Neural cell (in vitro differentiated cells): Measurements from ENCODE around the gene SQOR. TPM values are rescaled to one million over a fixed set of nuclear protein-coding genes. Genes with fewer than 3 reads are reported as not detected.

Experiments used
- H2AFZ ChIP-seq: fragments of 200-600, 300-800 bp; sonication (generic), shearing (Covaris generic); 2 replicates; pipeline ENCODE4 v1.6.0; 2014; ENCODE audit warnings: low read depth, mild to moderate bottlenecking, antibody characterized with exemption, low read length, moderate library complexity
- H3F3A ChIP-seq: fragments of 200-600 bp; shearing (Covaris generic); 2 replicates; pipeline ENCODE4 v1.6.1; 2016; ENCODE audit warnings: mild to moderate bottlenecking, moderate library complexity, mixed read lengths, antibody characterized with exemption, low read length; ENCODE audit not compliant: insufficient read depth, poor library complexity, severe bottlenecking
- H3K27ac ChIP-seq: fragments of 200-600, 300-800 bp; sonication (generic), shearing (Covaris generic); 2 replicates; pipeline ENCODE4 v1.5.1; 2014; ENCODE audit warnings: mild to moderate bottlenecking, low read length, moderate library complexity
- H3K27me3 ChIP-seq: fragments of 300-800, 200-600 bp; sonication (generic), shearing (Covaris generic); 2 replicates; pipeline ENCODE4 v1.6.0; 2014; ENCODE audit warnings: mild to moderate bottlenecking, low read depth, low read length, moderate library complexity; ENCODE audit not compliant: insufficient read depth
- H3K36me3 ChIP-seq: fragments of 300-800, 200-600 bp; sonication (generic), shearing (Covaris generic); 2 replicates; pipeline ENCODE4 v1.5.1; 2014; ENCODE audit warnings: mild to moderate bottlenecking, antibody characterized with exemption, low read length, moderate library complexity; ENCODE audit not compliant: insufficient read depth
- H3K4me2 ChIP-seq: fragments of 300-800, 200-600 bp; sonication (generic), shearing (Covaris generic); 2 replicates; pipeline ENCODE4 v1.6.0; 2014; ENCODE audit warnings: mild to moderate bottlenecking, low read length
- H3K4me3 ChIP-seq: fragments of 300-800, 200-600 bp; sonication (generic), shearing (Covaris generic); 2 replicates; pipeline ENCODE4 v1.5.1; 2014; ENCODE audit warnings: mild to moderate bottlenecking, low read length, moderate library complexity
- H3K79me2 ChIP-seq: fragments of 200-600 bp; shearing (Covaris generic); replicated peaks from 2 replicates; pipeline ENCODE4 v1.6.0; 2014; ENCODE audit warnings: mild to moderate bottlenecking, low read length, moderate library complexity; ENCODE audit not compliant: insufficient read depth
- H3K9ac ChIP-seq: fragments of 300-800, 200-600 bp; sonication (generic), shearing (Covaris generic); 2 replicates; pipeline ENCODE4 v1.6.1; 2016; ENCODE audit warnings: mild to moderate bottlenecking, low read length, mixed read lengths
- H3K9me2 ChIP-seq: fragments of 200-600 bp; shearing (Covaris generic); 2 replicates; pipeline ENCODE4 v1.6.1; 2016; ENCODE audit warnings: mild to moderate bottlenecking, low read length, mixed read lengths; ENCODE audit not compliant: insufficient read depth
- H3K9me3 ChIP-seq: fragments of 200-600, 300-800 bp; sonication (generic), shearing (Covaris generic); 2 replicates; pipeline ENCODE4 v1.6.1; 2016; ENCODE audit warnings: mild to moderate bottlenecking, mixed run types, low read length, moderate library complexity, mixed read lengths
- H4K20me1 ChIP-seq: fragments of 200-600 bp; shearing (Covaris generic); 2 replicates; pipeline ENCODE4 v1.6.1; 2016; ENCODE audit warnings: mild to moderate bottlenecking, mixed run types; ENCODE audit not compliant: insufficient read depth
- CTCF ChIP-seq: fragments of 450-650 bp; IDR thresholded peaks from 2 replicates; pipeline ENCODE4 v1.5.1; 2014; ENCODE audit warnings: antibody characterized with exemption, mild to moderate bottlenecking, moderate library complexity; ENCODE audit not compliant: poor library complexity, severe bottlenecking
- EP300 ChIP-seq: fragments of 450-650 bp; conservative IDR thresholded peaks from 2 replicates; pipeline ENCODE4 v1.6.1; 2014; ENCODE audit warnings: antibody characterized with exemption, mild to moderate bottlenecking, moderate library complexity; ENCODE audit not compliant: poor library complexity, severe bottlenecking
- EZH2 ChIP-seq: fragments of 200-600, 300-800 bp; shearing (Covaris generic), sonication (generic); IDR thresholded peaks from 2 replicates; pipeline ENCODE4 v1.6.1; 2014; ENCODE audit warnings: antibody characterized with exemption, low read length, borderline replicate concordance, mild to moderate bottlenecking; ENCODE audit not compliant: insufficient read depth, poor library complexity, severe bottlenecking
- MXI1 ChIP-seq: fragments of 450-650 bp; conservative IDR thresholded peaks from 2 replicates; pipeline ENCODE4 v1.6.1; 2014; ENCODE audit warnings: antibody characterized with exemption, mild to moderate bottlenecking; ENCODE audit not compliant: poor library complexity, severe bottlenecking
- POLR2AphosphoS5 ChIP-seq: IDR thresholded peaks from 2 replicates; pipeline ENCODE4 v1.6.1; 2012
- RAD21 ChIP-seq: fragments of 450-650 bp; conservative IDR thresholded peaks from 2 replicates; pipeline ENCODE4 v1.6.1; 2014; ENCODE audit warnings: antibody characterized with exemption, mild to moderate bottlenecking, moderate library complexity
- REST ChIP-seq: IDR thresholded peaks from 2 replicates; pipeline ENCODE4 v1.6.1; 2012; ENCODE audit warnings: borderline replicate concordance
- SMC3 ChIP-seq: fragments of 450-650 bp; conservative IDR thresholded peaks from 2 replicates; pipeline ENCODE4 v1.6.1; 2014; ENCODE audit warnings: antibody characterized with exemption, mild to moderate bottlenecking, moderate library complexity; ENCODE audit not compliant: poor library complexity
- TAF1 ChIP-seq: IDR thresholded peaks from 2 replicates; pipeline ENCODE4 v1.6.1; 2012; ENCODE audit warnings: low read depth
- polyA plus RNA-seq: library from polyadenylated mRNA; depleted of rRNA; stranded (reverse); fragments of >200 nt; gene quantifications from 2 replicates; pipeline ENCODE4 v1.2.3, GENCODE V29; 2014

SQOR gene
- polyA plus RNA-seq, 1 donor from 2014 or later: not detected

- Histone ChIP-seq H3K4me3 (no peak overlapping the region), H3K4me2 (no peak overlapping the region), H4K20me1 (no peaks in the 10 kb centered on the region), H3F3A (no peaks in the 10 kb centered on the region), H3K9ac (no peak overlapping the region), H3K9me2 (no peaks in the 10 kb centered on the region), H3K27me3 (no peaks in the 10 kb centered on the region), H2AFZ (no peak overlapping the region), H3K79me2 (no peaks in the 10 kb centered on the region), H3K36me3 (no peaks in the 10 kb centered on the region), H3K27ac (no peak overlapping the region), H3K9me3 (peaks cover 5% of the 10 kb centered on the region)
- TF ChIP-seq CTCF (no peak), SMC3 (no peak), TAF1 (no peak), REST (no peak), EP300 (no peak), RAD21 (no peak), MXI1 (no peak), POLR2AphosphoS5 (no peak), EZH2 (no peak)
Measured at GRCh38 chr15:45628136-45628535, 6.7 kb upstream of the SQOR start.

- H3K4me3 ChIP-seq: no peak overlapping the region
Measured at GRCh38 chr15:45630917-45631691, 3.7 kb upstream of the SQOR start.

More at GRCh38 chr15:45630917-45631691, 3.7 kb upstream of the SQOR start:
- H3F3A ChIP-seq: no peaks in the 10 kb centered on the region
- H3K27me3 ChIP-seq: peaks cover 21% of the 10 kb centered on the region
- H3K79me2 ChIP-seq: no peaks in the 10 kb centered on the region
- no peak overlapping the region for H3K9ac ChIP-seq
- peaks cover 10% of the 10 kb centered on the region for H3K9me3 ChIP-seq
- no peaks in the 10 kb centered on the region for H3K9me2 ChIP-seq
- no peaks in the 10 kb centered on the region for H3K36me3 ChIP-seq
- H4K20me1 ChIP-seq: no peaks in the 10 kb centered on the region
- no peak overlapping the region for H2AFZ ChIP-seq
- H3K27ac ChIP-seq: no peak overlapping the region
- H3K4me2 ChIP-seq: no peak overlapping the region
- TF ChIP-seq EZH2: no peak
- no peak for TF ChIP-seq EP300
- TF ChIP-seq SMC3: no peak
- TF ChIP-seq RAD21: no peak
- no peak for TF ChIP-seq CTCF
- TF ChIP-seq POLR2AphosphoS5: no peak
- no peak for TF ChIP-seq REST
- TF ChIP-seq TAF1: no peak
- TF ChIP-seq MXI1: no peak
